Suprapubic skin (tissue), 4 donors: Measurements from ENCODE around the gene GIMAP4.

Experiments
- CTCF ChIP-seq, 2 donors: fragments of 200-600 bp in 1 of 2; fragments of 450-650 bp in 1 of 2; sonication (generic) in 1 of 2; IDR thresholded peaks; one replicate each; pipeline ENCODE4 v1.5.1; 2016 to 2019; ENCODE audit warnings: antibody characterized with exemption in 2 of 2, mild to moderate bottlenecking in 1 of 2, moderate library complexity in 1 of 2
- POLR2A ChIP-seq, 2 donors: fragments of 450-650 bp; IDR thresholded peaks; one replicate each; pipeline ENCODE4 v1.6.1; 2017; ENCODE audit warnings: antibody characterized with exemption in 2 of 2, mild to moderate bottlenecking in 2 of 2, moderate library complexity in 2 of 2
- POLR2AphosphoS5 ChIP-seq, 3 donors: sonication (generic); formaldehyde crosslinking; IDR thresholded peaks; one replicate each; pipeline ENCODE4 v1.6.1; 2017; ENCODE audit warnings: antibody characterized with exemption in 3 of 3

DNA sequence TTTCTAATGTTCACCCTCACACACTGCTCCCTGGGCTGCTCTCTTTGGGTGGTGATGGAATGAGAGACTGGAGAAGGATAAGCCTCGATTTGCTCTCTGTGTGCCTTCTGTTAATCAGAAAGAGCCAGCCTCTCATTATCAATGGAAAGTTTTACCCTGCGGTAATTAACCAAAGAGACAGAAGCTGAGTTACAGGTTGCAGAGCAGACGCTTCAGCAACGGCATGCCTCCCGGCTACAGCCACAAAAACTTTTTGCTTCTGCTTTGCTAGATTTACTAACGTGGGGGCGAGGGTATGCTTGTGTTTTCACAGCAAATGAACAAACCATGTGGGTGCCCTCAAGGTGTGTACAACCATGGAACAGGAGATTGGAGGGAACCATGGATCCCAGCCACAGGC is 18.0 kb downstream of the GIMAP4 start:
- no peak for TF ChIP-seq CTCF (IDR thresholded peaks at IDR 0.05)
- TF ChIP-seq POLR2AphosphoS5 (IDR thresholded peaks at IDR 0.05), result no peak
- no peak for TF ChIP-seq POLR2A (IDR thresholded peaks at IDR 0.05)
